NCI-H1092 (cell line): ENCODE measurements around the gene CRB3.

Experiments used
- DNase-seq: peaks from one replicate; lab custom pipeline; 2025; lab: John Stamatoyannopoulos, UW

The CRB3 gene

DNA sequence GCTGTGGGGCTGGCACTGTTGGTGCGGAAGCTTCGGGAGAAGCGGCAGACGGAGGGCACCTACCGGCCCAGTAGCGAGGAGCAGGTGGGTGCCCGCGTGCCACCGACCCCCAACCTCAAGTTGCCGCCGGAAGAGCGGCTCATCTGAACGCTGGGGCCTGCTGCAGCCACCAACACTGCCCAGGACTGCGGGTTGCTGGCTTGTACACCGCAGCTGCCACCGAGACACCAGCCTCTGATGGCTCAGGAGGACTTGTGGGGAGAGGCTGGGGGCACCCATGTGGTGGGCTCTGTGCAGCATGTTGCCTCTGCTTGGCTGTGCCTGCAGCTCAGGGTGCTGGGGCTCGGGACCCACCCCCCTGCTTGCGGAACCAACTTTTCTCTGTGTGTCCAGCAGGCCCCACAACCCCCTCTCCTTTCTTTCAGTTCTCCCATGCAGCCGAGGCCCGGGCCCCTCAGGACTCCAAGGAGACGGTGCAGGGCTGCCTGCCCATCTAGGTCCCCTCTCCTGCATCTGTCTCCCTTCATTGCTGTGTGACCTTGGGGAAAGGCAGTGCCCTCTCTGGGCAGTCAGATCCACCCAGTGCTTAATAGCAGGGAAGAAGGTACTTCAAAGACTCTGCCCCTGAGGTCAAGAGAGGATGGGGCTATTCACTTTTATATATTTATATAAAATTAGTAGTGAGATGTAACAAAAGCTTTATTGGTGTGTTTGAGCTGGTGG, 2.6 kb downstream of the CRB3 start:
- DNase-seq: no peak

DNA sequence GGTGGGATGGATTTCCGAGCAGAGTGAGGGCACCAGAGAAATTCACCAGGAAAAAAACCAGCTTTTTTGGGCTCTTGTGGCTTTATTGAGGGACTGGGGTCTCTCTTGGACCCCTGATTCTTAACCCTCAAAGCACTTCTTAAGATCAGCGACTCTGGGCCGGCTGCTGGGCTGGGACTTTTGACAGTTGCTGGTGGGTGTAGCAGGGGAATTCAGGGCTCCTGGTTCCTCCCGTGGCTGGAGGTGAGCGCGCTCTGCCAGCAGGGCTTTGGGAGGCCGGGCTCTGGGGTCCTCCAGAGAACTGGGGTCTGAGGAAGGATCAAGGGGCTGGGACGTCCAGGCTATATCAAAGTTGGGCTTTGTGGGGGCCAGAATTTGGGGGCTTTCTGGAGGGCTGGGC, 3.3 kb downstream of the CRB3 start:
- no peak for DNase-seq

DNA sequence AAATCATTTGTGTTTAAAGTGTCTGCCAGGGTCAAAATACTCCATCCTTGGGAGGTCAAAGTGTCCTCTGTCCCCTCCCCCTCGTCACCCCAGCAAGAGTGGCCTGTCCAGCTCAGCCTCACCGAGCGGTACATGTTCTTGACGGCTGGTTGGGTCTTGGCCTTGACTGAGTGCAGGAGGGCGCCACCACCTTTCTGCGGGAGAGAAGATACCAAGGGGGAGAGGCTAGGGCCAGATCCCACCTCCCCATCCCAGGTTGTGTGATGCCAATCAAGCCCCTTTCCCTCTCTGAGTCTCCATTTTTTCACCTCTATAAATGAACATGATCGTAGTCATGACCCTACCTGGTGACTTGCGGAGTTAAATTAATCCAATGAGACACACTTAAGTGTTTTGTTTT, 6.1 kb downstream of the CRB3 start:
- DNase-seq: no peak

DNA sequence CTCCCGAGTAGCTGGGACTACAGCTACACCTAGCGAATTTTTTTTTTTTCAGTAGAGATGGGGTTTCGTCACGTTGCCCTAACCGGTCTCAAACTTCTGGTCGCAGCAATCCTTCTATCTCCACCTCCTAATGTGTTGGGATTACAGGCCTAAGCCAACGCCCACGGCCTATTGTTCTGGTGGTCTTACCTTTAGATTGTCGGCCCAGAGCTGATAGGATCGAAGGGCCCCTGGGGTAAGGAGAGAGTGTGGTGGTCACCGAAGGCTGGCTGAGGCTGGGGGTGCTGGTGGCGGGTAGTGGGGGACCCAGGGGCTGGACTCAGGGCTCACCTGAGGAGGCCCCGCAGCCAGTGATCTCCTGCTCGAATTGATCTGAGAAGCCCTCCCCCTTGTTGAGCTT, 7.0 kb downstream of the CRB3 start:
- no peak for DNase-seq

DNA sequence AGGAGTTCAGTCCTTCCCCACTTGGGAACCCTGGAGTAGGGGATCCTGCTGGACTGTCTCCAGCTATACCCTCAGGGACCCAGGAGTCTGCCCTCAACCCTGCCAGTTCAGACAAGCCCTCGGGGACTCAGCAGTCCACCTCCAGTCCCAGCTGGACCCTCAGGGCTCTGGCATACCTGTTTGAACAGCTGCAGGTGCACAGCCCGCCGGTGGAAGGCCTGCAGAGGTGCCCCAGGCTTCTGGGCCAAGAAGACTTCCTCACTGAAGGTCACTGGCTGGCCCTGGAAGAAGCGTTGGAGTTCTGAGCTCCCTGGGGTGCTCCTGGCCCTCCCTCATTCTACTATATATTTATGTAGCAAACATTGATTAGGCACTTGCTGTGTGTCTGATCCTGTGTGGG, 8.6 kb downstream of the CRB3 start:
- no peak for DNase-seq

DNA sequence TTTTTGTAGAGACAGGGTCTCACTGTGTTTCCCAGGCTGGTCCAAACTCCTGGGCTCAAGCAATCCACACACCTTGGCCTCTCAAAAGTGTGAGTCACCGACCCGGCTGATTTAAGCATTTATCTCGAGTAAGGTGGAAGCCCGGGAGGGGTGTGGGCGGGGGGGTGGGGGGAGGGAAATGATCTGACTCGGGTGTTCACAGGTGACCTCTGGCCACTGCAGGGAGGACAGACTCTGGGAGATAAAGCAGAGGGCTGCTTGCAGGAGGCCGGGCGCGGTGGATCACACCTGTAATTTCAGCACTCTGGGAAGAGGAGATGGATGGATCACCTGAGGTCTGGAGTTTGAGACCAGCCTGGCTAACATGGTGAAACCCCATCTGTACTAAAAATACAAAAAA, 9.6 kb downstream of the CRB3 start:
- no peak for DNase-seq

DNA sequence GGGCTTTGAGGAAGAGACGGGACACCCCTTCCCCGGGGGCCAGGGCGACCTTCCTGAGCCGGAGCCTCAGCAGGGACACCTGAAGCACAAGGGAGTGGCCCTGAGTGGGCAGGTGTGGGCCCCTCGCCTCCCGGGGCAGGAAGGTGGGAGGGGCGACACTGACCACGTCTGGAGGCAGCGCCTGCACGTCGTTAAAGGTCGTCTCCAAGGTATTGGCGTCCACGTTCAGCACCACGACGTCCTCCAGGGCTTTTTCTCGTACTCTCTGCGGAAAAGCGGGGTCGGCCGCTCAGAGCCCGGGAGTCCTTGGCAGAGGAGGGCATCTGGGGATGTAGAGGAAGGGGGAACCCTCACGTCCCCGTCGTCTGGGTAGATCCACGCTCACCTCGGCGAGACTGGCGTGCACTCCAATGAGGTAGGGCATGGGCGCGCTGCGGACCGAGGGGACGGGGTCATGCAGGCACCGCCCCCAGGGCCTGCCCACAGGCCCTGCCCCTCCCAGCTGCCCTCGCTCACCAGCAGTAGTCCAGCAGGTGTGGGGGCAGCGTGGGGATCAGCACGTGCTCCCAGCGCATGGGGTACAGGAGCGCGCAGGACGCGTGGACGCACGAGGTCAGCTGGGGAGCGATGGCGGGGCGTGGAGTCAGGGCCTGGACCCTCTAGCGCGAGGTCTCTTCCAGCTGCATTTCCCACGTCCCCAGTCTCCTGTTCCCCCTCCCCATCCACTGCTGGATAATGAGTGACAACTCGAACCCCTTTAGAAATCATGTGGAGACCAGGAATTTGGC, 11.4 kb downstream of the CRB3 start:
- DNase-seq: no peak

DNA sequence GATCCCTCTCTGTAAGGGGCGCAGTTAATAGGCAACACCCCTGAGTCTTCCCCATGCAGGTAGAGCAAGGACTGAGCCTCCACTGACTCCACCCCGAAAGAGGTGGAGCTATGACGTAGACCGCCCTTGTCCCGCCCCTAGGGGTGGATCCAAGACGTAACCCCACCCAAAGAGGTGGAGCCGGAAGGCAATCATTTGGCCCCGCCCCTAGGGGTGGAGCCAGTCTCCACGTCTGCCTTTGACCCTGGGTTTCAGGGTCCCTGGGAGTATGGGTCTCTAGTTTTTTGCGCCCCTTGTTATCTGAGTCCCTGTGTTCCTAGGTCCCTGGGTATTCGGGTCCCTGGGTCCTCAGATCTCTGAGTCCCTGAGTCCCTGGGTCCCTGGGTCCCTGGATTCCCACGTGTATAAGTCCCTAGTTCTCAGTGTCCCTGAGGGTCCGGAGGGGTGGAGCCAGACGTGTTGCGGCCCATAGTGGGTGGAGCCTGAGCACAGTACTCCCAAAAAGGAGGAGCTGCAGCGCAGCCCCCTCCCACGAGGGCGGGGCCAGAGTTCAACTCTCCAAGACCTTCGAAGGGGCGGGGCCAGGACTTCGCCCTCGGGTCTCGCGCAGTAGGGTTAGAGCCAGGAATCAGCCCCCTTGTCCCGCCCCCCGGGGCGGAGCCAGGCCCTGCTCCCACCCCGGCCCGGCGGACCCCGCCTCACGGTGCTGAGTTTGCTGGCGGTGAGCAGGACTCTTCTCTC, 12.3 kb downstream of the CRB3 start:
- DNase-seq: no peak

DNA sequence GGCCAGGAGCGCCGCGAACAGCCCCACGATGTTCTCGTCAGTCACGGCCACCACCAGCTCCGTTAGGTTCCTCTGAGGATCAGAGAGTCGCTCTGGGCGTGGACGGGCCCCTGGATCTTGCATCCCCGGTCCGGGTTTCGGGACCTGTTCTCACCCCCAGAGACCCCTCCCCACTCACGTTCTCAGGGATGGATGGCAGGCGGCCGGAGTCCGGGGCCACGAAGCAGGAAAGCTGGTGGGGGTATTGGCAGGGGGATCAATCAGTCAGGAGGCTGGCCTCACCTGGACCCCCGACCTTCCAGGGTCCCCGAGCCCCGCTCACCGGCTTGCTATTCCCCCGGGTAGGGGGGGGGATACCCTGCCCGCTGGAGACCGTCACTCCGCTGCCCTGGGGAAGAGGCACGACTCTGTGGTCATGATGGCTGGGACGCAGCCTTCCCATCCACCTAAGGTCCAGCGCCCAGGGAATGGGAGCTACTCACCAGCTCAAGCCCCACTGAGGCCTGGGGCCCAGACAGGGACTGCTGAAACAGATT, 12.9 kb downstream of the CRB3 start:
- no peak for DNase-seq

DNA sequence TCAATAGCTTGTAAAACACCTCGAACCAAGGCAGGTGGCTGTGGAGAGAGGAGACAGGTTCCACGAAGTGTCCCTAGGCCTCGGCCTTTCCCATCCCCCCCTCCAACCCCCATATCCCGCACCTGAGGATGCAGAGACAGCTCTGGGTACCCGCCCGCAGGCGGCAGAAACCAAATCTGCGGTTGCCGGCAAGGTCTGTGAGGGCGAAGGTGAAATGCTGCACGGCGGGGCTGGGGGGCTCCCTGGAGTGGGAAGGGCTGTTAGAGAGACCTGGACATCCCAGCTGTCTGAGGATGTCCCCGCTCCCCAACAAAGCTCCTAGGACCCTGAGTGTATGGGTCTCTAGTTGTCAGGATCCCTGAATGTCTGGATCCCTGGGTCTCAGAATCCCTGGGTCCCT, 14.7 kb downstream of the CRB3 start:
- DNase-seq: no peak

DNA sequence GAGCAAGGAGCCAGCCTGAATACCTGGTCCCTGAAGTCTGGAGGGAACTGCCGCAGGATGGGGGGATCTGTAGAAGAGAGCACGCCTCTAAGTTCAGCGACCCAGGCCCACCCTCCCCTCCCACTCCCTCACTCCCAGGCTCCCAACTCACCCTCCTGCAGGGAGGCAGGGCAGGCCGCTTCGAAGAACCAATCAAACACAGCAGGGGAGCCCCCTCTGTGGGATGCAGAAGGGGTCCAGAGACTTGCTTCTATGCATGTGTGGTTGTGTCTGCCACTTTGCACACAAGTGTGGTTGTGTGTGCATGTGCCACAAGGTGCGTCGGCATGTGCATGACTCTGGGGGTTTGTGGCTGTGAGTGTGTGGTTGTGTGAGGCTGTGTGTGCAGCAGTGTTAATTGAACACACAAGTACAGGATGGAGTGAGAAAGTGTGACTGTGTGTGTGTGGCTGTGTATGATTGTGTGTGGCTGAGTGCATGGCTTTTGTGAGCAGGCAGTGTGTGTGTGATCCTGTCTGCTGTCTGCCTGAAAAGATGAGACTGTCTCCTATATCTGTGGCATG, 15.8 kb downstream of the CRB3 start:
- DNase-seq: no peak

DNA sequence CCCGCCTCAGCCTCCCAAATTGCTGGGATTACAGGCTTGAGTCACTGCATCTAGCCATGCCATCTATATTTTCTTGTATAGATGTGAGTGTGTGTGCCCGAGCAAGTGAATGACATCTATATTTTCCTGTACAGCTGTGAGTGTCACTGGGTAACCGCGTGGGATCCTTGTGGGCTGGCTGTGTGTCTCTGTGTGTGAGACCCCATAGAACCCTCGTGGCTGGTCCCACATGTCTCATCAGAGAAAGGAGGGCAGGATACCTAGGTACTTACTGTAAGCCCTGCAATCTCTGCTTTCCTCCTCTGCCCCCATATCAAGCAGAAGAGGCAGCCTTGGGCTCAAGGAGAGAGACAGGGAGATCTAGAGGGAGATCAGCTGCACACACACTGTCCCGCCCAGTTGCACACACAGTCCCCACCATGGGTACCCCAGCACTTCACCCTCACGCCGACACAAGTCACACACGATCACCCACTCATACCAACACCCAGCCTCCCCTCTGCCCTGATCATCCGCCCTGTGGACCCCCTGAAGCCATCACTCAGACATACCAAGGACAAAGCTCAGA, 16.9 kb downstream of the CRB3 start:
- DNase-seq: no peak

DNA sequence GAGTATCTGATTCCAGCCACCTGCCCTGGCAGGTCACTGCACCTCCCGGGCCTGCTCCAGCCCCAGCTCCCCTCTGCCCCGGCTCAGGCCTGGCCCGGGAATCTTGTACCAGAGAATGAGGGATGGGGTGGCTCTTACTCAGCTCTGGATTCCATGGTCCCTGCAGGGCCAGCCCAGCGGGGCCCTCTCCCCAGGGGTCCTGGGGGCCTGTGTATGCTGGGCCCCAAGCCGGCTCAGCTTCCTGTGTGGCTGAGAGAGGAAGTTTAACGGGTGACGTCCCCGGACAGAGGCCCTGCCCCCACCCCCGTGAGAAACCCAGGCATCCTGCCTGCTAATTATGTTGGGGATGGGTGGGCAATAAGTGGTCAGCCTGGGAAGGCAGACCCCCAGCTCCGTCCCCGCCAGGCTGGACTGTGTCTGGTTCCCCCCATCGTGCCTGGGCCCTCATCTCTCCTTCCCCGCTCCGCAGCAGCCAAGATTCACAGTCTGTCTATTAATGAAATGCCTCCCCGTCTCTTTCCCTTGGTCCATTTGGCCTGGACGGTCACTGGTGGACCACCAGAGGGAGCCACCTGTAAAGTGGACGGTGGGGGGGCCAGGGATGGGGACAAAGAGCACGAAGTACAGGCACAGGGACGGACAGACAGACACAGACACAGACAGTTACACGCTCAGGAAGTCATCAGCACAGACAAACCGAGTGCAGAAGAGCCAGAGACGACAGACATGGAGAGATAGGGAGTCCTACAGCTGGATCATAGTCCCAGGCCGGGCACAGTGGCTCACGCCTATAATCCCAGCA, 17.7 kb downstream of the CRB3 start, which contains the start of gene DENND1C:
Gene DENND1C (minus strand): TSS at position 247 of the 802 bp plus-strand sequence. CDS start 92 bp downstream, at position 155.
- no peak for DNase-seq

DNA sequence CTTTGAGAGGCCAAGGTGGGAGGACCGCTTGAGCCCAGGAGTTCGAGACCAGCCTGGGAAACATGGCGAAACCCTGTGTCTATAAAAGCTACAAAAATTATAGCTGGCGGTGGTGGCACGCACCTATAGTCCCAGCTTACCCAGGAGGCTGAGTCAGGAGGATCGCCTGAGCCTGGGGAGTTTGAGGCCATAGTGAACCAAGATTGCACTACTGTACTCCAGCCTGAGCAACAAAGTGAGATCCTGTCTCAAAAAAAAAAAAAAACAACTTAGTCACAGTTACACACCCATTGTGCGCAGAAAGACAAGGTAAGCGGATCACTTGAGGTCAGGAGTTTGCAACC, 18.2 kb downstream of the CRB3 start:
- no peak for DNase-seq

DNA sequence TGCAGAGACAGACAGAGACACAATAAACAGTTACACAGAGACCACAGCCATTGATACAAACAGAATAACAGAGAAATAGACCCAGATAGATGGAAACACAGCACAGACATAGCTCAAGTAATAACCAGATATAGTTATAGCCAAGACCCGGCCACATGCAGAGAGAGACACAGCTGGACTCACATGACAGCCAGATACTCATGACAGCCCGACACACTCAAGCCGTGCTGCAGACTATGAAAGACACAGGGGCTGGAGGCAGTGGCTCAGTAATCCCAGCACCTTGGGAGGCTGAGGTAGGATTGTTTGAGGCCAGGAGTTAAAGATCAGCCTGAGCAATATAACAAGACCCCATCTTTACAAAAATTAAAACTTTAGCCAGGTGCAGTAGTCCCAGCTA, 19.2 kb downstream of the CRB3 start:
- DNase-seq: no peak

DNA sequence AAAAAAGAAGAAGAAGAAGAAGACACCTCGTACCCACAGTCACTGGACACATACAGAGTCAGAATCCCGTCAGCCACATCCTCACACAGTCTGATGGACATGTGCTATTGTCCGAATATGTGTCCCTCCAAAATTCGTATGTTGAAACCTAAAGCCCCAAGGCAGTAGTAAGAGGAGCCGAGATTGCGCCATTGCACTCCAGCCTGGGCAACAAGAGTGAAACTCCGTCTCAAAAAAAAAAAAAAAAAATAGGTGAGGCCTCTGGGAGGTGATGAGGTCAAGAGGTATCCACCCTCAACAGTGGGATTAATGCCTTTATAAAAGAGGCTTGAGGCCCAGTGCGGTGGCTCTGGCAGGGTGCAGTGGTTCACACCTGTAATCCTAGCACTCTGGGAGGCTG, 20.2 kb downstream of the CRB3 start:
- DNase-seq: no peak

DNA sequence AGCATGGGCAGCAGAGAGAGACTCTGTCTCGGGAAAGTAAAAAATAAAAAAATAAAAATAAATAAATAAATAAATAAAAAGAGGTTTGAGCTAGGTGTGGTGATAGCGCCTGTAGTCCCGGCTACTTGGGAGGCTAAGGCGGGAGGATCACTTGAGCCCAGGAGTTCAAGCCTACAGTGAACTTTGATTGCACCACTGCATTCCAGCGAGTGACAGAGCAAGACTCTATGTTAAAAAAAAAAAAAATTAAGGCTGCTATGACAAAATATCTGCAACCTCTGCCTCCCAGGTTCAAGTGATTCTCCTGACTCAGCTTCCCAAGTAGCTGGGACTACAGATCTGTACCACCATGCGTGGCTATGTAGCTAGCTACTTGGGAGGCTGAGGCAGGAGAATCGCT, 20.8 kb downstream of the CRB3 start:
- no peak for DNase-seq

DNA sequence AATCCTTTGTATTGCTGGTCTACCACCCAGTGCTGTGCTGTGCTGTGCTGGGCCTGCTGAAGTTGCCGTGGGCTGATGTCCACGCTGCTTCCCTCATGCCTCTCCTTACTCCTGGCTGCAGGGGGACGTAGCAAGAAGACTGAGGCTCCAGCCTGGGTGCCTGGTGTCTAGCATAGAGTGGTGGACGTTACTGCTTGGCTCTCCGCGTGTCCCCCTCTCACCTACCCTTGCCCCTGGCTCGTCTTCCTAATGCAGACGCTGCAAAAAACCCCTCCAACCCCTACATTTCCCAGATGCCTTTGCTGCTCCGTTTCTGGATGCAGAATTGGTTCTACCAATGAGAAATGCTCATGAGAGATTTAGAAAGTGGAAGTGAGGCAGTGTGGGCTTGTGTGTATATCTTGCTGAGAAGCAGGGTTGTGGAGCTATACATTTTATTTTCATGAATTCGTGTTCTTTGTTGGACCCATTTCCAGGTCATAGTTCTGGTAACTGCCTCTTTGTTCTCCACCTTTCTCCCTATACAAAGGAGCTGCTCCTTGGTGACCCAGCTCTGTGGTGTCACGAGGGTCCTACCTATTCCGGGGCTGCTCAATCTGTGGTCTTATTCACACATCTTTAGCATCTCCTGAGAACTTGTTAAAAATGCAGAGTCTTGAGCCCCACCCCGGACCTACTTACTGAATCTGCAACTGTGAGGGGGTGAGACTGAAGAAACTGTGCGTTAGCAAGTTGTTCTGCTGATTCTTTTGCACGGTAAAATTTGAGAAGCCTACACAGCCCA, 25.4 kb downstream of the CRB3 start:
- no peak for DNase-seq

DNA sequence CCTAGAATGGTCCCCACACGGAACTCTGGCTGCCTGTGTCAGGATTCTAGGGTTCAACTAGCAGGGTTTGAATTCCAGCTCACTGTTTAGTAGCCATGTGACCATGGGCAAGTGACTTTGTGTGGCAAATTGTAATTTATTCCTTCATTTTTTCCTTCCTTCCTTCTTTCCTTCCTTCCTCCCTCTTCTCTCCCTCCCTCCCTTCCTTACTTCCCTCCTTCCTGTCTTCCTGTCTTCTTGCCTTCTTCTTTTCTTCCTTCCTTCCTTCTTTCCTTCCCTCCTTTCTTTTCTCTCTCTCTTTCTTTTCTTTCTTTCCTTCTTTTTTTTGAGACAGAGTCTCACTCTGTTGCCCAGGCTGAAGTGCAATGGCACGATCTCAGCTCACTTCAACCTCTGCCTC, 26.1 kb downstream of the CRB3 start:
- DNase-seq: no peak

DNA sequence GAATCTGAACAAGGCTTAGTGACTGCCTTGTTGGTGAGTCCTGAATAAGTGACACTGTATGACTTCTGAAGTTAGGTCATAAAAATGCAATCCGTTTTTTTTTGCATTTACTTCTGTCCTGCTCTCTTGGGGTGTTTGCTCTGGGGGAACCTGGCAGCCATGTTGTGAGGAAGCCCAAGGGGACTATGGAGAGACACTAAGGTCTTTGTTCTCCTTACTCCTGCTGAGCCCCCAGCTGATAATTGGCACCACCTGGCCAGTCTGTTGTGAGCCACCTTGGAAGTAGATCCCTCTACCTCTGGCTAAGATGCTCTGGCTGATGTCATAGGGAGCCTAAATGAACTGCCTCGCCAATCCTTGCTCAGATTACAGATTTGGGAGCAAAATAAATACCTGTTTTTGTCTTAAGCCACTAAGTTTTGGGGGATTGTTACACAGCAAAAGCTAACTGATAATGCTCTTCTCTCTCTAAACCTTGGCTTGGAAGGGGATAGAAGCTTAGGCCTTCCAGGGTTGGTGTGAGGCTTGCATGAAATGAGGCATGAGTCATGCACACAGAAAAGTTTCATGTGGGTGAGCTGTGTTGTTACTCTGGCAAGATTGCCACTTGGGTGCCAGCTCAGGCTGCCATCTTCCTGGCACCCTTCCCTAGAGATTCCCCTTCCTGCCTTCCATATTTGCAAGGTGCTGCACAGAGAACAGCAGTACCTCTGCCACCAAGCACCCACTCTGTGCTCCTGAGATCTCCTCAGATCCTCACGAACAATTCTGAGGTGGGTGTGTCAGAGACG, 27.9 kb downstream of the CRB3 start:
- no peak for DNase-seq
